Peyer's patch (tissue), 4 donors: Measurements from ENCODE around the gene PCBP3. TPM values are rescaled to one million over a fixed set of nuclear protein-coding genes. Genes with fewer than 3 reads are reported as not detected.

Experiments used
- DNase-seq, 3 donors: peaks; one replicate each; pipeline ENCODE4 v3.0.0-alpha.2; 2017 to 2019
- H3K27ac ChIP-seq, 4 donors: fragments of 200-600 bp; sonication (generic); one replicate each; pipeline ENCODE4 v1.5.1; 2016 to 2019
- H3K27me3 ChIP-seq, 2 donors: fragments of 200-600 bp; sonication (generic); one replicate each; pipeline ENCODE4 v1.5.1; 2019
- H3K36me3 ChIP-seq, 3 donors: fragments of 200-600 bp; sonication (generic); one replicate each; pipeline ENCODE4 v1.5.1; 2016 to 2019
- H3K4me1 ChIP-seq, 4 donors: fragments of 200-600 bp; sonication (generic); one replicate each; pipeline ENCODE4 v1.5.1; 2016 to 2019
- H3K4me3 ChIP-seq, 4 donors: fragments of 200-600 bp; sonication (generic); 1 replicate in 3 of 4; 2 replicates in 1 of 4; pipeline ENCODE4 v1.5.1; 2016 to 2019; ENCODE audit warnings: mild to moderate bottlenecking in 1 of 4
- H3K9me3 ChIP-seq, 4 donors: fragments of 200-600 bp; sonication (generic); one replicate each; pipeline ENCODE4 v1.5.1; 2016 to 2019; ENCODE audit warnings: mild to moderate bottlenecking in 1 of 4
- POLR2A ChIP-seq, 2 donors: fragments of 450-650 bp; IDR thresholded peaks; one replicate each; pipeline ENCODE4 v1.5.1; 2017; ENCODE audit warnings: antibody characterized with exemption in 2 of 2, mild to moderate bottlenecking in 2 of 2, moderate library complexity in 2 of 2
- total RNA-seq, 4 donors: library from RNA; depleted of rRNA; stranded (reverse); fragments of >200 nt; gene quantifications; one replicate each; pipeline ENCODE4 v1.1.0, GENCODE V29; 2016
- TF ChIP-seq, protein P1 (sequence below), 6 experiments: fragments of 450-650 bp in 4 of 6; fragments of 200-600 bp in 2 of 6; sonication (generic) in 1 of 6; IDR thresholded peaks; one replicate each; pipeline ENCODE4 v1.5.1; 2017 to 2019; ENCODE audit warnings: antibody characterized with exemption in 6 of 6, mild to moderate bottlenecking in 3 of 6, moderate library complexity in 1 of 6

PCBP3 gene
- total RNA-seq, 4 donors from 2014 or later, result 1.1 to 6.0 (median 4.4) TPM; not detected in 1

DNA sequence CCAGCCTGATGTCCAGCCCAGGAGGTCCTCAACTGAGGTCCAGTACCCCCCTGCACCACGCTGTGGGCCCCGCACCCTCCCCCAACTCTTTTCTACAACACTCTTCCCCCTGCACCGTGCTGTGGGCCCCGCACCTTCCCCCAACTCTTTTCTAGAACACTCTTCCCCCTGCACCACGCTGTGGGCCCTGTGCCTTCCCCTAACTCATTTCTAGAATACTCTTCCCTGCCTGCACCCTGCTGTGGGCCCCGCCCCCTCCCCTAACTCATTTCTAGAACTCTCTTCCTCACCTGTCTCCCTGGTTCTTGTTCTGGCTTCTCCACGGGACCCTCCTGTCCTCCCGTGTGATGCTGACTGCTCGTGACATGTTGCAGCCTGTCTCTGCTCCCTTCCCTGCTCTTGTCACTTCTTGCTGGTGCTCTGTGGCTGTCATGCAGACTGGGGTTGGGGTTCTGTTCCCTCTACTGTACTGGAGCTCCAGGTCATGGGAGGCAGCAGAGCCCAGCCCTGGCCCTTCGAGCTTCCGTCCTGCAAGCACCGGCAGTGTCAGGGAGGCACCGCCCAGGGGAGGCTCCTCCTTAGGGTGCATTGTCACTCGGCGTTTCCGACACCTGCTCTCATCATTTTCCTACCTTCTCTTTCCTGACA, 177.9 kb downstream of the PCBP3 start:
- no peaks in the 10 kb centered on the region for H3K4me1 ChIP-seq
- H3K9me3 ChIP-seq, result no peaks in the 10 kb centered on the region
- H3K27ac ChIP-seq, result no peak overlapping the region
- H3K4me3 ChIP-seq, result no peak overlapping the region
- DNase-seq, result no peak
- H3K27me3 ChIP-seq, result no peaks in the 10 kb centered on the region
- TF ChIP-seq POLR2A (IDR thresholded peaks at IDR 0.05), result no peak
- TF ChIP-seq, protein P1, sequence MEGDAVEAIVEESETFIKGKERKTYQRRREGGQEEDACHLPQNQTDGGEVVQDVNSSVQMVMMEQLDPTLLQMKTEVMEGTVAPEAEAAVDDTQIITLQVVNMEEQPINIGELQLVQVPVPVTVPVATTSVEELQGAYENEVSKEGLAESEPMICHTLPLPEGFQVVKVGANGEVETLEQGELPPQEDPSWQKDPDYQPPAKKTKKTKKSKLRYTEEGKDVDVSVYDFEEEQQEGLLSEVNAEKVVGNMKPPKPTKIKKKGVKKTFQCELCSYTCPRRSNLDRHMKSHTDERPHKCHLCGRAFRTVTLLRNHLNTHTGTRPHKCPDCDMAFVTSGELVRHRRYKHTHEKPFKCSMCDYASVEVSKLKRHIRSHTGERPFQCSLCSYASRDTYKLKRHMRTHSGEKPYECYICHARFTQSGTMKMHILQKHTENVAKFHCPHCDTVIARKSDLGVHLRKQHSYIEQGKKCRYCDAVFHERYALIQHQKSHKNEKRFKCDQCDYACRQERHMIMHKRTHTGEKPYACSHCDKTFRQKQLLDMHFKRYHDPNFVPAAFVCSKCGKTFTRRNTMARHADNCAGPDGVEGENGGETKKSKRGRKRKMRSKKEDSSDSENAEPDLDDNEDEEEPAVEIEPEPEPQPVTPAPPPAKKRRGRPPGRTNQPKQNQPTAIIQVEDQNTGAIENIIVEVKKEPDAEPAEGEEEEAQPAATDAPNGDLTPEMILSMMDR (IDR thresholded peaks at IDR 0.05), result no peak
- no peaks in the 10 kb centered on the region for H3K36me3 ChIP-seq

DNA sequence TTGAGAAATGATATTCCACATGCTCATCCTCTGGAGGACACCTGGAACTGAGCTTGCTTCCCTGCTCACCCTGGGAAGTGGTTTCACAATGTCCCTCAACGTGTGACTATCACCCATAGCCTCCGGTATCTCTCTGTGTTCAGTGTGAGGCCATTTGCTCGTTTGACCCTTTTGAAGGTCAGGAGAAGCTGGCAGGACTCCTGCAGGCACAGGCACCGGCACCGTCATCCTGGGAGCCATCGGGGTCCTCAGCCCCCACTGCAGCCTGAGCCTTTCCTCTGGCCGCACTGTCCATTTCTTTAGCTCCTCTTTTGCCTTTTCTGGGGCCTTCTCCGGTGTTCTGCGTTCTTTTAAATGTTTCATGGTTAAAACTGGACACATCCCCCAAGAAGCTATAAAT, 178.5 kb downstream of the PCBP3 start:
- H3K27me3 ChIP-seq, result no peaks in the 10 kb centered on the region
- TF ChIP-seq, protein P1 (IDR thresholded peaks at IDR 0.05), result no peak
- TF ChIP-seq POLR2A (IDR thresholded peaks at IDR 0.05), result no peak
- H3K36me3 ChIP-seq, result no peaks in the 10 kb centered on the region
- DNase-seq, result no peak
- H3K9me3 ChIP-seq, result no peaks in the 10 kb centered on the region
- no peak overlapping the region for H3K27ac ChIP-seq
- no peak overlapping the region for H3K4me3 ChIP-seq
- H3K4me1 ChIP-seq, result no peaks in the 10 kb centered on the region

DNA sequence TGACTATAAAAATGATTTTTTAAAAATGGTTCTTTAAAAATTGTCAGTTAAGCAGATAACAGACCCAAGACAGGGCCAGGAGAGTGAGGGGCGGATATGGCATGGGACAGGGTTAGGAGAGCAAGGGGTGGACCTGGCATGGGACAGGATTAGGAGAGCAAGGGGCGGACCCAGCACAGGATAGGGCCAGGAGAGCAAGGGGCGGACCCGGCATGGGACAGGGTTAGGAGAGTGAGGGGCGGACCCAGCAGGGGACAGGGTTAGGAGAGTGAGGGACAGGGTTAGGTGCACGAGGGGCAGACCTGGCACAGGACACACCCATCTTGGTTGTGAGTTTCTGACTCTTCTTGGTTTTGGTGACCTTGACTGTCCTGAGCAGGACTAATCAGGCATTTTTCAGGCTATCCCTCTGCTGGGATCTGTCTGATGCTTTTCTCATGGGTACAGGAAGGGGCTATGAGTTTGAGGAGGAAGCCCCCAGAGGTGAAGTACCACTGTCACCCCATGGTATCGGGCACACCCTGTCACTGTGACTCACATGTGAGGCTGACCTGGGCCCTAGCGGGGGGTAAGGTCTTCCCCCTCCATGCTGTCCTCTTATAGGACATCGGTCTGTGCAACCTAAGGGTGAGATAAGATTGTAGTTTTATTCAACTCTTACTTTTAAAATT, 179.0 kb downstream of the PCBP3 start:
- H3K27me3 ChIP-seq, result no peaks in the 10 kb centered on the region
- no peaks in the 10 kb centered on the region for H3K4me1 ChIP-seq
- TF ChIP-seq, protein P1 (IDR thresholded peaks at IDR 0.05), result no peak
- no peak for TF ChIP-seq POLR2A (IDR thresholded peaks at IDR 0.05)
- H3K9me3 ChIP-seq, result no peaks in the 10 kb centered on the region
- no peak overlapping the region for H3K4me3 ChIP-seq
- no peak for DNase-seq
- no peaks in the 10 kb centered on the region for H3K36me3 ChIP-seq
- H3K27ac ChIP-seq, result no peak overlapping the region

DNA sequence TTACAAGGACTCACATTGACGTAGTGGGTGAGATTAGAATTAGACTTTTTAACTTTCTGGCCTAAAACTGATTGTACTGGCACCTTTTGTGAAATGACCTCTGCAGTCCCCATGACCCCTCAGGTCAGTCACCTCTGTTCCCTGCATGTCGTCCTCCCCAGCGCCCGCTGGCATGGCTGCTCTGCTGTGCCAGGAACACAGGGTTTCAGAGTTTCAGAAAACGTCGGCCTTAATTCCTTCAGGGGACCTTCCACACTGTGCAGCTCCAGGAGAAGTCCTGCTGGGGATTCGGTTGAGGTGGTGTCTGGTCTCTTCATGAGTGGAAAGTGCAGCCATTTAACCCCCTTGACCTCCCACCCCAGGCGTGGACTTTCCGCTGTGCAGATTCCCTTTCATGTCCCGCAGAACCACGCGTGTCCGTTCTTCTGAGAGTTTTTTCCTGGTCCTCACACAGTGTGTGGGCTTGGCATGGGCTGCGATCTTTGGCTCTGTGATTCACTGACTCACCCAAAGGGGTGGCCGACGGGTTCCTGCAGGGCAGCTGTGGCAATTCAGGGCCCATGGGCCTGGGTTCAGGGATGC, 179.7 kb downstream of the PCBP3 start:
- H3K9me3 ChIP-seq, result no peaks in the 10 kb centered on the region
- H3K4me3 ChIP-seq, result no peak overlapping the region
- H3K27ac ChIP-seq, result no peak overlapping the region
- no peaks in the 10 kb centered on the region for H3K27me3 ChIP-seq
- no peak for DNase-seq
- no peaks in the 10 kb centered on the region for H3K4me1 ChIP-seq
- H3K36me3 ChIP-seq, result no peaks in the 10 kb centered on the region
- TF ChIP-seq POLR2A (IDR thresholded peaks at IDR 0.05), result no peak
- TF ChIP-seq, protein P1 (IDR thresholded peaks at IDR 0.05), result no peak

DNA sequence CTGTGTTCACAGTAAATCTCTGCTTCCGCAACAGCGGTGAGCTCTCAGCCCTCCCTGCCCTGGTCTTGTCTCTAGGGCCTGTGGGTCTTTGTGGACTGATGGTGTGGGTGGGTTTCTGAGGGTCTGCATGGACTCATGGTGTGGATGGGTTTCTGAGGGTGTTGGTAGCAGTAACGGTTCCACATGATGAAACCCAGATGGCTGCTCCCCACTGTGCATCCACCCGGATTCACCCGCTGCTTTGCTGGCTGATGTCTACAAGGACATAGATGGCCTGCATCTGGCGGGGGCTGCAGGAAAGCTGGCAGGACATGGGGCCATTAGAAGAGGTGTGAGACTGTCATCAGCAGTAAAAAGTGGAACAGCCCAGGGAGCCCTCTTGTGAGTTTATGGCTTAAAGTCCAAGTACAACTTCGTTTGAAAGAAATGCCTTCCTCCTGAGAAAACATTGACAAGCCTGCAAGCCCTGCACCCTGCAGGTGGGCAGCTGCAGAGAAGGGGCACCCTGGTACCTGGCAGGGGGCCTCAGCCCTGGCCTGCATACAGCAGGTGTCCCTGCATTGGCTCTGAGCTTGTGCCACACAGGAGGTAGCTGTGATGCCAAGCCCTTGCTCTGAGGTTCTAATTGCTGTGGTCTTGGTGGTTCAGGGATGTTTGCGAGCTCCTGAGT, 181.2 kb downstream of the PCBP3 start:
- Histone ChIP-seq H3K36me3 (no peaks in the 10 kb centered on the region), H3K27me3 (no peaks in the 10 kb centered on the region), H3K27ac (no peak overlapping the region), H3K4me1 (no peaks in the 10 kb centered on the region), H3K9me3 (no peaks in the 10 kb centered on the region), H3K4me3 (no peak overlapping the region)
- DNase-seq, result no peak
- TF ChIP-seq, protein P1 (IDR thresholded peaks at IDR 0.05), result no peak
- no peak for TF ChIP-seq POLR2A (IDR thresholded peaks at IDR 0.05)
